Caki2 (cell line): ENCODE results near the gene ACTA1. TPM values are rescaled to one million over a fixed set of nuclear protein-coding genes. Genes with fewer than 3 reads are reported as not detected.

Source experiments
- DNase-seq: peaks from one replicate; pipeline ENCODE4 v3.0.0-alpha.2; 2015; ENCODE audit warnings: low read depth
- in situ Hi-C: cut with HindIII; loops from 2 replicates; pipeline ENCODE4 v1.10.0; 2016; ENCODE audit warnings: low sequenced_read_pairs, low pct_unique_long_range_greater_than_20kb, mixed read lengths
- total RNA-seq: library from RNA; depleted of rRNA; stranded (reverse); fragments of >200 nt; shearing (Covaris generic); gene quantifications from 2 replicates; pipeline ENCODE4 v1.2.3, GENCODE V29; 2014; ENCODE audit warnings: low replicate concordance; rRNA removed

ACTA1 gene
- total RNA-seq, 1 experiment from 2014 or later = not detected

- DNase-seq = no peak
- in situ Hi-C loops = no loop called here
Measured at GRCh38 chr1:229388897-229389580, 44.9 kb downstream of the ACTA1 start.

GRCh38 chr1:229385853-229386456 is 47.9 kb downstream of the ACTA1 start:
- no peak for DNase-seq
- in situ Hi-C loops = no loop called here

GRCh38 chr1:229384822-229385221 is 49.1 kb downstream of the ACTA1 start:
- in situ Hi-C loops = no loop called here
- no peak for DNase-seq

- no peak for DNase-seq
- in situ Hi-C loops = no loop called here
Measured at GRCh38 chr1:229383961-229384360, 49.9 kb downstream of the ACTA1 start.

- in situ Hi-C loops = no loop called here
- no peak for DNase-seq
Measured at GRCh38 chr1:229383188-229383587, 50.7 kb downstream of the ACTA1 start.

Other genes with a start within 250 kb of the ACTA1 start
- gene RAB4A, start 163.0 kb downstream of the ACTA1 start, total RNA-seq = 53.7 and 65.1 TPM in 2 replicates
- gene CCSAP, start 91.0 kb downstream of the ACTA1 start, total RNA-seq = 3.4 and 4.2 TPM in 2 replicates
- 18.9 and 22.5 TPM in 2 replicates for gene NUP133, start 74.2 kb upstream of the ACTA1 start, total RNA-seq
- 12.3 and 15.5 TPM in 2 replicates for gene ABCB10, start 124.6 kb upstream of the ACTA1 start, total RNA-seq
- gene TAF5L, start 192.0 kb upstream of the ACTA1 start, total RNA-seq = 7.5 and 10.1 TPM in 2 replicates
- gene URB2, start 192.2 kb upstream of the ACTA1 start, total RNA-seq = 7.3 and 10.3 TPM in 2 replicates